Hippocampal formation (tissue), 2 donors: ENCODE data around the gene PLCG2.
"Not testable (repeated sequence)": the region's sequence is repeated elsewhere in the genome, so short reads cannot be mapped to it uniquely, and the experiment has no call there.

Source experiments
- DNase-seq, 2 donors: peaks; one replicate each; lab custom pipeline; 2025; lab: John Stamatoyannopoulos, UW

The PLCG2 gene

DNA sequence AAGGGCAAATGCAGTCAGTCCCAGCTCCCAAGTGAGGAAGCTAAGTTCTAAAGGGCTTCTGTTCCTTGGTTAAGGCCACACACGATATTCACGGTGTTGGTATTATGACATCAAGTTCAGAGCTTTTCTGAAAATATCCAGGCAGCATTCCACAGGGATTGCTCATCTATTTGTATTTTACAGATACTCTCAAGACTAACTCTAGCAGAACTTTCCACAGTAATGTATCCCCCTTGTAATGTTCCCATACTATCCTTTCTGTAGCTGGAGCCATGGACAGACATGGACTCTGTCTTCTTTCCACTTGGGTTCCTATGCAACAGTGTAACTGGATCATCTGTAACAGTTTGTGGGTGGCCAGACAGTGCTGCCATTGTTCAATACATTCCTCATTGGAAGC, 218.6 kb downstream of the PLCG2 start:
- DNase-seq, result no peak

DNA sequence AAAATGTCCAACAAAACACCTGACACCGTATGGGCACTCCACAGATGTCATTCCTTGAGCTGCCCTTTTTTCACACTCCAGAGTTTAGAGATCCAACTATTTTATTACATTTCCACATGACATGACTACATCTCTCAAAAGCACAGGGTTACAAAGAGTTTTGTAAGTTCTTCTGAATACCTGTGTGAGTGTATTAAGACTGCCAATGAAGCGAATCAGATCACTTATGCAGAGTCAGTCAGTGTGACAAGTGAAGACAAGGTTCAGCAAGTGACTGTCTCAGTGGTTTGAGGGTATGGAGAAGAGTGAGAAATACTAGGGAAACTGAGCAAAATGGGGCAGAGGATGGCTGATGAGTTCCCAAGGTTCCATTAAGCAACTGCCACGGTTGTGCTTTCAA, 223.7 kb downstream of the PLCG2 start:
- DNase-seq, result no peak

DNA sequence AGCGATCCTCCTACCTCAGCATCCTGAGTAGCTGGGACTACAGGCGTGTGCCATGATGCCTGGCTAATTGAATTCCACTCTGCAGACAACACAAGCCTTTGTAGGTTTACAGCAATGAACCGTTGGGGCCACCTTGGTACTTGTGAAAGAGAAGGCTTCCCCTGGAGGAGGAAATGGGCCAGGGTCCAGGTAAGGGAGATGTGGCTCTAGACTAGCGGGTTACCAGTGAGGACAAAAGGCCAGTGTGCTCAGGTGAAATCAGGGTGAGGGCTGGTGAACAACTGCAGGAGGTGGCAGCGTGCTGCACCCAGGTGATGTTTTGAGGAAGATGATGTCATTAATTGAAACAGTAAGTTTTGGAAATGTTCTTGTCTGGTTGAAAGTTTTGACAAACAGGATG, 225.5 kb downstream of the PLCG2 start:
- no peak for DNase-seq

- no peak for DNase-seq
These were observed 226.1 kb downstream of the PLCG2 start for GRCh38 chr16:82005027-82005830.

- DNase-seq, result no peak
These were observed 226.9 kb downstream of the PLCG2 start for GRCh38 chr16:82006036-82006435.

GRCh38 chr16:82007189-82007588, 228.1 kb downstream of the PLCG2 start:
- no peak for DNase-seq

DNA sequence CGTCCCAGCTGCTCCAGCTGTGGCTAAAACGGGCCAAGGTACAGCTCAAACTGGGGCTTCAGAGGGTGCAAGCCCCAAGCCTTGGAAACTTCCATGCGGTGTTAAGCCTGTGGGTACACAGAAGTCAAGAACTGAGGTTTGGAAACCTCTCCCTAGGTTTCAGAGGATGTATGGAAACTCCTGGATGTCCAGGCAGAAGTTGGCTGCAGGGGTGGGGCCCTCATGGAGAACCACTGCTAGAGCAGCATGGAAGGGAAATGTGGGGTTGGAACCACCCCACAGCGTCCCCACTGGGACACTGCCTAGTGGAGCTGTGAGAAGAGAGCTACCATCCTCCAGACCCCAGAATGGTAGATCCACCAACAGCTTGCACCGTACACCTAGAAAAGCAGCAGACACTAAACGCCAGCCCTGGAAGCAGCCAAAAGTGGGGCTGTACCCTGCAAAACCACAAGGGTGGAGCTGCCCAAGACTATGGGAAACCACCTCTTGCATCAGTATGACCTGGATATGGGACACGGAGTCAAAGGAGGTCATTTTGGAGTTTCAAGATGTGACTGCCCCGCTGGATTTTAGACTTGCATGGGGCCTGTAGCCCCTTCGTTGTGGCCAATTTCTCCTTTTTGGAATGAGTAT, 230.0 kb downstream of the PLCG2 start:
- no peak for DNase-seq

DNA sequence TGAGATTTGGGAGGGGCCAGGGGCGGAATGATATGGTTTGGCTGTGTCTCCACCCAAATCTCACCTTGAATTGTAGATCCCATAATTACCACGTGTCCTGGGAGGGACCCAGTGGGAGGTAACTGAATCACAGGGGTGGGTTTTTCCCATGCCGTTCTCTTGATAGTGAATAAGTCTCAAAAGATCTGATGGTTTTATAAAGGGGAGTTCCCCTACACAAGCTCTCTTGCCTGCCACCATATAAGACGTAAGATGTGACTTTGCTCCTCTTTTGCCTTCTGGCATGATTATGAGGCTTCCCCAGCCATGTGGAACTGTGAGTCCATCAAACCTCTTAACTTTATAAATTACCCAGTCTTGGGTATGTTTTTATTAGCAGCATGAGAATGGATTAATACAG, 230.7 kb downstream of the PLCG2 start:
- DNase-seq, result not testable (repeated sequence)

DNA sequence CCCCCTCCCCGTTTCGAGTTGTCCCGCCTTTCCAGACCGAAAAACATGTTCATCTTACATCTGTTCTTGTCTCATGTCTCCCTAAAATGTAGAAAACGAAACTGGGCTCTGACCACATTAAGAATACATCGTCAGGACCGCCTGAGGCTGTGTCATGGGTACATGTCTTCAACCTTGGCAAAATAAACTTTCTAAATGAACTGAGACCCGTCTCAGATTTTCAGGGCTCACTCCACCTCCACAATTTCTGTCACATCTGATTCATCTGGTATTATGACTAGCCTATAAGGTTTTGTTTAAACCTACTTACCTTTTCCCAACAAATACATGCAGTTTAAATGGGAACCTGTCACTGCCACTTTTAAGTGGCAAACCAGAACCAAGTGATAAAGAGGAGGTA, 231.6 kb downstream of the PLCG2 start:
- DNase-seq, result no peak

DNA sequence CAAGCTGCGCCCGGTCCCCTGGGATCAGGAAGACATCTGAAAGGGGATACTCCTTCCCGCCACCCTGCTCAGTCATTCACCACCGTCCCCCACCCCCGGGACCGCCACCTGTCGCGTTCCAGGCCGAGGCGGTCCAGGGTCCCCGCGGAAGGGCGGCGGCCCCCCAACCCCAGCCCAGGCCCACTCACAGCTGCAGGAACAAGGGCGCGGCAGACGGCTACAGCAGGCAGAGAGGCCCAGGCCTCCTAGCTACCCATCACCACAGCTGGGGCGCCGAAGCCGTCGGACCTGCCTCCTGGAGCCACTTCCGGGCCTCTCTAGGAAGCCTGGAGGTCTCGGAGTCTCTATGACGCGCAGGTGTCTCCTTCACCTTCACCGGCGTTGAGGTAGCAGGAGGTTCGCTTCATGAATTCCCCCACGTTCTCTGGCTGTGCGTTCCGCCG, 232.1 kb downstream of the PLCG2 start, which contains the start of gene SDR42E1:
SDR42E1 (minus strand) TSS at position 272 of the 443 bp plus-strand sequence. CDS start 10,612 bp downstream, outside the sequence.
- DNase-seq, result no peak
